ENCODE measurements around the gene NSMF.

NSMF gene

DNA sequence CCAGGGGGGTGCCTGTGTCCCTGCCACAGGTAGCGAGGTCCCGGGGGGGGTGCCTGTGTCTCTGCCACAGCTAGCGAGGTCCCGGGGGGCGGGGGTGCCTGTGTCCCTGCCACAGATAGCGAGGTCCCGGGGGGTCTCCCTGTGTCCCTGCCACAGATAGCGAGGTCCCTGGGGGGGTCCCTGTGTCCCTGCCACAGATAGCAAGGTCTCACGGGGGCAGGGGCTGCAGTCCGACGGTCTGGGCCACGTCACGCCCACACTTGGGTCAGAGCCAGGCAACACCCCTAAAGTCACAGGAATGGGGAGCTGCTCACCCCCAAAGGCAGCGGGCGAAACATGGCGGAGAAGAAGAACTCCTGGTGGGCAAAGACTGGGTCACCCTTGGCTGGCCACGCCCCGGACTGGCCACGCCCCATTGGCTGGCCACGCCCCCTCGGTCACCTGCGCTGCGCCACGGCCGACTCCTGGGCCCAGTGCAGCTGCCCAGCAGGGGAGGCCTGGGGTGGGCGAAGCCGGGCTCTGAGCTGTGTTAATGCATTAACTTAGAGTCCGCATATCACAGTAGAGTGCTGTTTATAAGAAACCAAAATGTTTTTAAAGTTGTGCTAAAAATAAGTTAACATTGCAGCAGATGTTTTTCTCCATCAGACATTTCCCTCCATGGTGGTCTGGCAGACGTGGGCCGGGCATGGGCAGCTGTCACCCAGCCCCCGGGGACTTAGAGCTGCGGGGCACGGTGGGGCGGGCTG, 29.0 kb downstream of the NSMF start:
- DNase-seq, result no peak

DNA sequence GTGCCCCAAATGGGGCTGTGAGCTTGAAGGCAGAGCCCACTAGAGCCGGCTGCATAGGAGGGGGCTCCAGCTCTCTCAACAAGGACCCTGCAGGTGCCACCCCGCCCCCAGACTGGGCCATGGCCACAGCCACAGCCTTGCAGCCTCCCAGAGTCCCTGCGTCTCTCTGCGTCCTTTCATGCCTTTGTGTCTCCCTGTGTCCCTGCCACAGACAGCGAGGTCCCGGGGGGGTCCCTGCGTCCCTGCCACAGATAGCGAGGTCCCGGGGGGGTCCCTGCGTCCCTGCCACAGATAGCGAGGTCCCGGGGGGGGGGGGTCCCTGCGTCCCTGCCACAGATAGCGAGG, 29.6 kb downstream of the NSMF start:
- DNase-seq, result no peak

DNA sequence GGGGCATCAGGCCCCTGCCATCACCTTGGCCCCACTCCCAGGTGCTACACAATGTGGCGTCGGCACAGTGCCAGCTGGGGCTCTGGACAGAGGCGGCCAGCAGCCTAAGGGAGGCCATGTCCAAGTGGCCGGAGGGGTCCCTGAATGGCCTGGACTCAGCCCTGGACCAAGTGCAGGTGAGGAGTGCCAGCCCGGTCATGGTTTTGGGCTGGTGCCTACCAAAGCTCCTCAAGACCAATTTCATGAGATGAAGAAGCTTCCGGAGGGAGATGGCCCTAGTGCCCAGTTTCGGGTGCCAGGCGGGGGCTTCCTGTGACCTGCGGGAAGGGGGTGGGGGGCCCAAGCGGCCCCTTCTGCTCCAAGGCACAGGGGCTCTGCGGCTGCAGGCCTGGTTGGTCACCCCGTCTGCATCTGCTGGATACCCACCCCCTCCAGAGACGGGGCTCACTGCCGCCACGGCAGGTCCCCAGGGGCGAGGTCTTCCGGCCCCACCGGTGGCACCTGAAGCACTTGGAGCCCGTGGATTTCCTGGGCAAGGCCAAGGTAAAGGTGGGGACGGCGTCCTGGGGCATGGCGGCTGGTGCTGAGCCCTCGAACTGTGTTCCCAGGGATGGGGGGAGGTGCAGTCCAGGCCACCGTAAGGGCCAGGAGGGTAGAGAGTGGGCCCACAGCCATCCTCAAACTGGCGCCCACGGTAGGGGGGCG, 30.1 kb downstream of the NSMF start:
- DNase-seq, result no peak

DNA sequence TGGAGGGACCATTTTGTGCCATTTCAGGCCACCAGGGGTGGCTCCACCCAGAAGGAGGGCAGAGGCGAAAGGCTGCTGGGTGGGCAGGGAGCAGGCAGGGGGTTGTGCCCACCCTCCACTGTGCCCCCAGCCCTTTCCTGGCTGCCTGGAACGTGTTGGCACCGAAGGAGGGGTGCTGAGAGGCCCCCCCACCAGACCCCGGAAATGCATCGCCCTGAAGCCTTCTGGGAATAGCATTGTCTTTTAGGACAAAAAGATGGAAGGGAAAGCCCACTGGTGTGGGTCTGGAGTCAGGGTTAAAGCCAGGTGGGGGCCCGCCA, 30.9 kb downstream of the NSMF start:
- no peak for DNase-seq

DNA sequence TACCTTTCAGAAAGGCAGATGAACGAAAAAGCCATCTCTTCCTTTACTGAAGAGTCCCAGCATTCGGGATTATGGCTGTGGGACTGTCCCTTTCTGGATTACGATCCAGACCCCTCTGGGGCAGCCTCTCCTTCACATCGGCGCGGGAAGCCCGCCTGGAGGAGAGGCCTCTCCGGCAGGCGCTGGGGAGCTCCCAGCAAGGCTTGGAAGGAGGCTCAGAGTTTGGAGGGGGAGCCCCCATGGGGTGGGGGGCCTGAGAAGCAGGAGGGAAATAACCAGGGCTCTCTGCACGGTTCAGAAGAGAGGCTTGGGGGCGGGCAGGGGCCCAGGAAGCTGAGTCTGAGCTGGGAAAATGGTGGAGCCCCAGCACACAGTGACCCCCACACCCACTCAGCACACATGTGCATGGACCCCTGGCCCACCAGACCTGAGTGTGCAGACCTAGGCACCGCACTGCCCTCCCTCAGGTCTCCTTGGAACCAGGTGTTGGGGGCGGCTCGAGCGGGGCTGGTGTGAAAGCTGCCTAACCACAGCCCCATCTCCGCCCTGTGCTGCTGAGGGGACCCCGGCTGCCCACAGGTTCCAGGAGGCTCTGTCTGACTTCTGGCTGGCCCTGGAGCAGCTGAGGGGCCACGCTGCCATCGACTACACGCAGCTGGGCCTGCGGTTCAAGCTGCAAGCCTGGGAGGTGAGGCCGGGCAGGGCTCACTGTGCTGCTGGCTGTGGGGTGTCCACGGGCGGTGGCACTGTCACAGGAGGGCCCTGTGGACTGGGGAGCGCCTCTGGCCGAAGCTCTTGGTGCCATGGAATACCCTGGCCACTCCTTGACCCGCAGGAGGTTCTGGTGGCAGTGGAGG, 31.5 kb downstream of the NSMF start:
- no peak for DNase-seq

DNA sequence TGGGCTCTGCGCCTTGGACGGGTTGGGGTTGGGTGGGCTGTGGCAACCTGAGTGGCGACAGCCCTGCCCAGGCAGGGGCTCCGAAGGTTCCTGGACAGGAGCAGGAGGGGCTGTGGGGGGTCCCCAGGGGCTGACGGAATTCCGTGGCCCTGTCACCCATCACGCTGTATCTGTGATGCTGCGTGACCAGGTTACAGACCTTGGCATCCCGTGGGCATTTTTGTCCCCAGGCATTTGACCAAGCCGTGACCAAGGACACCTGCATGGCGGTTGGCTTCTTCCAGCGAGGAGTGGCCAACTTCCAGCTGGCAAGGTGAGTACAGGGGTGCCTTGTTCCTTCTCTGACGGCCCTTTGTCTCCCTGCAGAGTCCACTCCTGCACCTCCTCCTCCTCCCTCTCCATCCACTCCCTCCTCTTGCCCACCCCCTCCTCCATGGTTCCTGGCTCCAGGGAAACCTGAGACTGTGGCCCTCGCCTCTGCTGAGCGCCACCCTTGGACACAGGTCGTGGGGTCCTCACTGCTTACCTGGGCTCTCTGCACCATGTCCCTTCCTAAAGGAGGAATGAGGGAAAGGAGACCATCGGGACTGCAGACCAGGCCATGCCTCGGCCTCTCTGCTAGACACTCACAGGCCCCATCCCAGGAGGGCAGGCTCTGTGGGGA, 33.0 kb downstream of the NSMF start:
- no peak for DNase-seq

DNA sequence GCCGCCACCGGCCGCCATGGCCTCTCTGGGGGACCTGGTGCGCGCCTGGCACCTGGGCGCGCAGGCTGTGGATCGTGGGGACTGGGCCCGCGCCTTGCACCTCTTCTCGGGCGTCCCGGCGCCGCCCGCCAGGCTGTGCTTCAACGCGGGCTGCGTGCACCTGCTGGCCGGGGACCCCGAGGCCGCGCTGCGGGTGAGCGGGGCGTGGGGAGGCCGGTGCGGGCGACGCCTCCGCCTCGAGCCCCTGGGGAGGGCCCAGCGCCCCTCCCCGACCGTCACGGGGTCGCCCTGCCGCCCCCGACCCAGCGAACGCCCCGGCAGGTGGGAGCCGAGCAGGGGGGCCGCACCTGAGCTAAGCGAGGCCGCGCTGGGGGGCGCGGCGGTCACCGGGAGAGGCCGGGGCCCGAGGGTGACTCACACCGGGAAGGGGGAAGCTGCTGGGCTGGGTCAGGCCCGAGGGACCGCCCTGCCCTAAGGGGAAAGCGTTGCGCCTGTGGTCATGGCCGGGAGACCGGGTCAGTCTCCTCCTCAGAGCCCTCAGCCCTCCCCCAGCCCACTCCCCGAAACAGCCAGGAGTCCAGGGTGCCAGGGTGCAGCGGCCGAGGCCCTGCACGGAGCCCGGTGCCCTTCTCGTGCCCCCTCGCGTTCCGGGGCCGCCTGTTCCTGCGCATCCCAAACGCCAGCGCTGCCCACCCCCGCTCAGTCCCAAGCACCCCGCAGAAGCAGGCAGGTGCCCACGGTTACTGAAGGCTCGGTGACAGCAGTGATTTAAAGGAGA, 35.4 kb downstream of the NSMF start:
- no peak for DNase-seq

DNA sequence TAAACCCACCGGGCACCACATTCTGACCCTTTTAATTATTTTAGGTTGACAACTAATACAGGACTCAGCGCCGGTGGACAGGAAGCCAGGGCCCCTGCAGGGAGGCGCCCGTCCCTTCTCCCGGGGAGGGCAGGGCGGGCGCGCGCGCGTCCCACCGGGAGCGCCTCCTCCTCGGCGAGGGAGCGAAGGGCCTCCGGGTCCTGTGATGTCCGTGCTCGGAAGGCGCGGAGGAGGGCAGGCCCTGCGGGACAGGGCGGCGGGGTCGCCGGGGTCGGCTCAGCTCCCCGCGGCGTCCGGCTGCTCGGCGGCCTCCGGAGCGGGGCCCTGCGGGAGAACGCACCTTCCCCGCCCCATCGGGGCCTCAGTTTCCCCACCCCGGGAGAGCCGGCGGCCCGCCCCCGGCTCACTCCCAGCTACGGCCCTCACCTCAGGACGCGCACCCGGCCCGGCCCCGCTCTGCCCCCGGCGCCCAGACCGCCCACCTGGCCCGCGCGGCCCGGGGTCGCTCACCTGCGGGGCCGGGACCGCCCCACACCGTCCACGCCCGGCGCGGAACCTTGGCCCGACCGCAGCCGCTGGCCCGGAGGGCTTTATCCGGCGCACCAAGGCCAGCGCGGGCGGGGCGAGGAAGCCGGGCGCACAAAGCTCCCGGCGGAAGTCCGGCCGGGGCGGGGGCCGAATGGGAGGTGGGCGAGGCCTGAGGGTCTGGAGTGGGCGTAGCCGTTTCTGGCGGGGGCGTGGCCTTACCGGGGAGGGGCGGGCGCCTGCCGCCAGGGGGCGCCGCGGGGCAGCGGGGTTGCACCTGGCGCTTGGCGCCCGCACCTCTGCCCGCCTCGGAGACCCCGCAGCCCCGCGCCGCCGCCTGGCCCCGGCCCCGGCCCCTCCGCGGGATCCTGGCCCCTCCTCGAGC, 36.3 kb downstream of the NSMF start, which contains the start of the genes EXD3 and NOXA1:
EXD3 (minus strand) TSS at position 559 of the 910 bp plus-strand sequence. CDS start 27,805 bp downstream, outside the sequence.
NOXA1 (plus strand) TSS at position 790 of the 910 bp plus-strand sequence. CDS start 137 bp downstream, outside the sequence.
- DNase-seq, result peak; percentile 82

DNA sequence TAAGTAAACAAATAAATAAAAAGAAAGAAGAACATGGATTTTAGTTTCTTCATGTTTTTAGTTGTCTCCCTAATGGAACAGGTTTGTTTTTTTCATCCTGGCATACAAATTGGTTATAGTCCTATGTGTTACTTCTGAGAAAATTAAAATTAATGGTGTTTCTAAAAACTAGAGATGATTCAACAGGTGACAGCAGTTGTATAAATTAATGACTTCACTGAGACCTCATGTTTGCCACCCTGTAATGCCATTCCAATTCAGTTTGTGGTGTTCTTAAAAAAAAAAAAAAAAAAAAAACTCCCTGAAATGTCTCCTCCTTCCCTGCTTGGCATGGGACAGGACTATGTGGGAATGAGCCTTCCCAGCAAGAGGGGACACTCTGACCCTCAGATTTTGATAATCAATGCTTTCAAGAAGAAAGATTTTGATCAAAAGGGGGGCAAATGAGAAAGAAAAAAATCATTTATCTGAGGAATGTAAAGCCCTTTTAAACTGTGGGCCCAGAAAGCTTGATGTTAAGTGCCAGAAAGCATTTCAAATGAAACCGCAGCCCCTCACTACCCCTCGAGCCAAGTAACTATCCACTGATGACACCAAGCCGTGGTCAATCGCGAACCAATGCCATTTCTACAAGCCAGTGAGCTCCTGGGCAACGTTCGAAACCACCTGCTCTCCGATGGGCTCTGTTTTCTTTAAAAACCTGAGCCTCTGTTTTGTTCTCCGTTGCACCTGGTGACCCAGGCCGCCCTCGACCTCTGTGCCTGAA, 37.1 kb downstream of the NSMF start:
- DNase-seq, result no peak

DNA sequence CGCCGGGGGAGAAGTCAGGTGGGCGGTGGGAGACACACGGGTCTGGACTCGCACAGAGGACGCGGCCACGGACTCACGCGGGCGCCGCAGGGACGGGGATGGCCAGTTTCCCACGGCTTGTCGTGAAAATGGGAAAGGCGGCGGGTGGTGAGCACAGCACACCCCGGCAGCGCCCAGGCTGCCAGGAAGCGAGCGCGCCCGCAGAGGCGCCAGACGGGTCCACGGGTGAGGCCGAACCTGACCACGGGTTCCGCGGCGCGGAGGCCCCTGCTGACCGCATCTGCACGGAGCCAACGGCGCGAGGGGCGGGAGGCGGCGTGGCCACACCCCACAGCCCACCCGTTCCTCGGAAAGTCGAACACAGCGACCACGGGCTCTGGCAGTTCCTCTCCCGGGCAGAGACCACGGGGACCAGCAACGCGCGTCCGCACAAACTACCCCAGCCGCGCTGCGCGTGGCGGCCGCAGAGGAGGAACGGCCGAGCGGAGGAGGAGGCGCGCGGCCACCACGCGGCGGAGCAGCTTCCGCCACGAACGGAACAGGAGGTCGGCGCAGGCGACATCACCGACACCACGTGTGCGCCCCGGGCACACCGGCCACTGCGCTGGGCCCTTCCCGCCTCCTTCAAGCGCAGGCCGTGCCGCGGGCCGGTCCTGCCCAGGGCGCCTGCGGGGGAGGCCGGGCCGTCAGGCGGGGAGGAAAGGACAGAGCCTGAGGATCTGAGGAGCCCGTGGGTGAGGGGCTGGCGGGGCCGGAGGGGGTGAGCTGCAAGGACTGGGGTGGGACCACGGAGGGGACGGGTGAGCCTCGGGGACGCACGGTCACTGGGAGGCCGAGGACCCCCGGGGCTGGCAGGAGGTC, 41.7 kb downstream of the NSMF start:
- DNase-seq, result no peak

DNA sequence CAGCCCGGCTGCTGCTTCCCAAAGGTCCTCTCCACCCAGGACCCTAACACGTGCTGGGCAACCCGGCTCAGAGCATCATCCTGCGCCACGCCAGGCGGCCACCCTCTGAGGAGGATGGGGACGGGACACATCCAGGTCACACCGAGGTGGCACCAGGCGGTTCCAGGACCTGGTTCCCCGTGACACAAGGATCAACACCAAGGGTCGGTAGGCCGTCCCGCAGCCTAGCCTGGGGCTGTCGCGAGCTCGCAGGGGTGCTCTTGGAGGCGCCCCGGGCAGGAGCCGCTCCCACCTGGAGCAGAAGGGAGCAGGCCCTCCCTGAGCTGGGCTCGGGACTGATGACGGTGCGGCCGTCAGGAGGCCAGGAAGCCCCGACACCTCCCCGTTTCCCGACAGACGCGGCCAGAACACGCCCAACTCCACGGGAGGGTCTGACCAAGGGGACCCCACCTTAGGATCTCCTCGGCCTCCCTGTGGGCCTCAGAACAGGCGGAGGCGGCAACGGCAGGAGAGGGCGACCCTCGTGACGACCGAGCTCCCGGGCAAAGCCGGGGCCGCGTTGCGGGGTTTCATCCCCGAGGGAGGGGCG, 42.5 kb downstream of the NSMF start:
- DNase-seq, result no peak

DNA sequence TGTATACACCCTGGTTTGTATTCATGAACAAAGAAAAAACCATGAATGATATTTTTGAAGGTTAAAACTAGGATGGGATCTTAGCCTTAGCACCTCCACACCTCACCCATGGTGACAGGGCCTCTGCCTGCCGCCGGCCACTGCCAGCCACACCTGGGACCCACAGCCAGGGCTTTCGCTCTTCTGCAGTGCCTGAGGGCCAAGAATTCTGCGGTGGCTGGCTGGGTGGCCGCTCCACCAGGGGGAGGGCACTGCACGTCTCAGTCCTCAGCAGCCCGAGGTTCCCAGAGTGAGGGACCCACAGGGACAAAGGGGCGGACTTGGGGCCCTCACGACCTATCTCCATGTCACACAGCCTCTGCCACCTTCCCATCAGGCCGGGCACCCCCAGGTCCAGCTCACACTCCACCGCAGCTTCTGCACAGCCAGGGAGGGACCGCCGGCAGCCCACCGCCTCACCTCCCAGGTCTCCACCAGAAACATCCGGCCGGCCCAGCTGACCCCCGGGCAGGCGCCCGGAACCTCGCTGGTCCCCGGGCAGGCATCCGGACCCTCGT, 43.0 kb downstream of the NSMF start:
- no peak for DNase-seq

DNA sequence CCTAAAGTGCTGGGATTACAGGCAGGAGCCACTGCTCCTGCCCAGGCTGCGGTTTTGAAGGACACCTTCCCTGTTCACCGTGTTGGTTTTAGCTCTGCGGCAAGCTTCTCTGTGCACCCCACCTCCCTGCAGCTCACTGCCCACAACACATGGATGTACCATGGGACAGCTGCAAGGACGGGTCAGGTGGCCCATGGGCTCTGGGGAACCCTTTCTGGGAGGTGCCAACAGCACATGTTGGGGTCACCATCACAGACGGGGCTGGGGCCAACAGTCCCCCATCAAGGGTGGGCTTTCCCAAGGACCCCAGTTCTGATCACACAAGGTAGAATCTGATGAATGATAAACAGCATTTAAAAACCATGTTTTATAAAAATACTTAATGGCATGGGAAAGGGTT, 43.7 kb downstream of the NSMF start:
- no peak for DNase-seq

DNA sequence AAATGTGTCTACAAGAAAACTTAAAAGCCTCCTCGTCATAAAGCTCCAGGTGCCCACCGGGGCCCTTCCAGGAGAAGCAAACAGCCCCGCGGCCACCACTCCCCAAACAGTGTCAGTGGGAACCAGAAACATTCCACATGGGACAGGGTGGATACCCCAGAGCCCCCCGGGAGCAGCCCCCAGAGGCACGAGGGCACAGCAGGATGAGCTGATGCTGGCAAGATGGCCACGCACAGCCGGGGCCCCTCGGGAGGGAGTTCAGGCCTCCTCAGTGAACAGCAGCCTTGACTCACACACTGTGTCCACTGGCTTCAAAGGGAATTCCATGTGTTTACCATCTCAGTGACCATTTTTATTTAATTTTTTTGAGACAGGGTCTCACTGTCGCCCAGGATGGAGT, 46.7 kb downstream of the NSMF start:
- DNase-seq, result no peak

DNA sequence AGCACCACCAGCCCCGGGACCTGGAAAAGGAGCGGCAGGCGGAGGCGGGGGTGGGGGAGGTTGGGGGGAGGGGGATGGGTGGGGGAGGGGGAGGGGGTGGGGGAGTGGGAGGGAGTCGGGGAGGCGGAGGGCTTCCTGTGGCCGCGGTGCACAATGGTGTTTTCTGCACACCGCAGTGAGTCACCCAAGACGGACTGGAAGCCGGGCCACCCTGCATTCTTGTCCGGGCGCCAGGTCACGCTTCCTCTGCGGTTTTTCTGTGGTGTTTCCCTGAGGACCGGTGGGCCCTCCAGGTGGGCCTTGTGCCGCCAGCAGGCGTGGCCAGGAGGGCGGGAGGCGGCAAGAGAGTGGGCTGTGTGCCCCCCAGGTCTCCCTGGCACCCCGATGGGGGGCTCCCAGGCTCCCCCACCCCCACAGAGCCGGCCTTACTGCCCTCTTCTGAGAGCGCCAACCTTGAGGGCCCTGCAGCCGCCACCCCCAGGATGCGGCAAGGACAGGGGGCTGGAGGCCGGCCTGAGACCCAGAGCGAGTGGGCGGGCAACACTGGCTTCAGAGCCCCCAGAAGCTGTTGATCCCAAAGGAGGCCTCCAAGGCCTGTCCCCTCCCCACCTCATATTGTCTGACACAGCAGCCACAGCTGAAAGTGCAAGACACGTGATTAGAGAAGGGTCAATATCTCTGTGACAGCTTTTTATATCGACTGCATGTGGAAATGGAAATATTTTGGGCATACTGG, 47.3 kb downstream of the NSMF start:
- no peak for DNase-seq

DNA sequence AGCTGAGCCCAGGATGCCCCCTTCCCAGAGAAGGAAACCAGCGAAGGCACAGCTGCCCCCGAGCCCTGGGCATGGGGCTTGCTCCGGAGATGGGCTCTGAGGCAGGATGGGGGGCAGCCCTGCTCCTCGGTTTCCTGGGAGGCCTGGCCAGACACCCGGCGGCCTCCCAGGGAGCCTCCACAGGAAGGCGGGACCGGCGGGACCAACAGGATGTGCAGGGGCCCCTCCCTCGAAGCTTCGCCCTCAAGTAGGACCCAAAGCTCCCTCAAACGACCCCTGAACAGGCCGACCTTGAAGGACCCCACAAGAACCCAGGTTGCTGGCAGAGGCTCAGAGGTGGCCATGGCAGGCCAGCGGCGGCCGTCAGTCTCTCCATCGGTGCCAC, 47.9 kb downstream of the NSMF start:
- no peak for DNase-seq

DNA sequence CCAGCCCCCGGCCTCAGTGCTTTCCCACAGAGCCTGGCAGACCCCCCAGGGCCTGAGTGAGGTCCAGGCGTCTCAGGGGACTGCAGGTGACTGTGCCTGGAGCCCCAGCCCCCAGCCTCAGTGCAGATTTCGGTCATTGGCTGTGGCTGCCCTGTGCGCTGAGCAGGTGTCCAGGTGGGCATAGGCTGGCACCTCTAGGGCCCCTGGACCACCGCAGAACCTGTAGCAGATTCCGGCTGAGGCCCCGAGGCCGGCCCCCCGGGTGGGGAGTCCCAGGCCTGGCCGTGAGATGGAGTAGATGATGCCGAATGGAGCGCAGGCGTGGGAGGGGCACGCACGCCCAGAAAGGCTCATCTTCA, 48.3 kb downstream of the NSMF start:
- no peak for DNase-seq
